ENCODE measurements around the gene ANKRD34A. TPM values are rescaled to one million over a fixed set of nuclear protein-coding genes. Genes with fewer than 3 reads are reported as not detected.

ANKRD34A gene
- total RNA-seq, 3 donors from 2014 or later: 0.14 to 0.63 (median 0.41) TPM

Other genes starting within 250 kb of the ANKRD34A start
- gene CD160, start 245.1 kb downstream of the ANKRD34A start, total RNA-seq: 1 to 10 TPM; 1.6 to 2.3 (median 1.6) TPM
- 10 to 100 TPM in 1 of 3 donors, 1 to 10 TPM in 2; 8.3 to 13.6 (median 8.8) TPM for gene RNF115, start 140.5 kb downstream of the ANKRD34A start, total RNA-seq
- gene POLR3C, start 140.4 kb downstream of the ANKRD34A start, total RNA-seq: 10 to 100 TPM; 17.5 to 24.0 (median 23.0) TPM
- 1 to 10 TPM; 1.1 to 2.5 (median 1.3) TPM for gene NUDT17, start 118.9 kb downstream of the ANKRD34A start, total RNA-seq
- gene PIAS3, start 105.5 kb downstream of the ANKRD34A start, total RNA-seq: 10 to 100 TPM; 11.6 to 26.6 (median 14.8) TPM
- 1 to 10 TPM in 1 of 3 donors, under 1 TPM in 2; 0.26 to 5.6 (median 0.99) TPM for gene ANKRD35, start 78.7 kb downstream of the ANKRD34A start, total RNA-seq
- 1 to 10 TPM in 1 of 3 donors, under 1 TPM in 2; 0.61 to 2.5 (median 0.87) TPM for gene ITGA10, start 54.5 kb downstream of the ANKRD34A start, total RNA-seq
- 10 to 100 TPM; 25.5 to 34.8 (median 33.3) TPM for gene PEX11B, start 45.9 kb downstream of the ANKRD34A start, total RNA-seq
- gene RBM8A, start 37.1 kb downstream of the ANKRD34A start, total RNA-seq: 10 to 100 TPM; 82.3 to 94.5 (median 93.9) TPM
- 10 to 100 TPM in 2 of 3 donors, 1 to 10 TPM in 1; 3.9 to 34.3 (median 10.2) TPM for gene LIX1L, start 6.6 kb downstream of the ANKRD34A start, total RNA-seq
- 10 to 100 TPM; 15.7 to 26.8 (median 19.5) TPM for gene POLR3GL, start 115 bp upstream of the ANKRD34A start, total RNA-seq
- 1,000 to 10,000 TPM in 1 of 3 donors, 100 to 1,000 TPM in 2; 683 to 1,682 (median 830) TPM for gene TXNIP, start 32.0 kb upstream of the ANKRD34A start, total RNA-seq
- not detected for gene HJV, start 57.2 kb upstream of the ANKRD34A start, total RNA-seq
- 1 to 10 TPM; 2.4 to 4.8 (median 3.5) TPM for gene NBPF10, start 180.2 kb upstream of the ANKRD34A start, total RNA-seq